ENCODE measurements around the gene HIRIP3. TPM values are rescaled to one million over a fixed set of nuclear protein-coding genes. Genes with fewer than 3 reads are reported as not detected.

Gene HIRIP3
- total RNA-seq, 4 donors from 2014 or later = 25.6 to 31.4 (median 28.2) TPM

DNA sequence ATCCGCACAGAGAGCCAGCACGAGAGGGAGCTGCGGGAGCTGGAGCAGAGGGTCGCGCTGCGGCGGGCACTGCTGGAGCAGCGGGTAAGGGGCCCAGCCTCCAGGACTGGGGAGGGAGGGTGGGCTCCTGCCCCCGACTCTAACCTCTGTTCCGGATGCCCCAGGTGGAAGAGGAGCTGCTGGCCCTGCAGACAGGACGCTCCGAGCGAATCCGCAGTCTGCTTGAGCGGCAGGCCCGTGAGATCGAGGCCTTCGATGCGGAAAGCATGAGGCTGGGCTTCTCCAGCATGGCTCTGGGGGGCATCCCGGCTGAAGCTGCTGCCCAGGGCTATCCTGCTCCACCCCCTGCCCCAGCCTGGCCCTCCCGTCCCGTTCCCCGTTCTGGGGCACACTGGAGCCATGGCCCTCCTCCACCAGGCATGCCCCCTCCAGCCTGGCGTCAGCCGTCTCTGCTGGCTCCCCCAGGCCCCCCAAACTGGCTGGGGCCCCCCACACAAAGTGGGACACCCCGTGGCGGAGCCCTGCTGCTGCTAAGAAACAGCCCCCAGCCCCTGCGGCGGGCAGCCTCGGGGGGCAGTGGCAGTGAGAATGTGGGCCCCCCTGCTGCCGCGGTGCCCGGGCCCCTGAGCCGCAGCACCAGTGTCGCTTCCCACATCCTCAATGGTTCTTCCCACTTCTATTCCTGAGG lies 4.4 kb downstream of the HIRIP3 start:
- TF ChIP-seq, protein P1, sequence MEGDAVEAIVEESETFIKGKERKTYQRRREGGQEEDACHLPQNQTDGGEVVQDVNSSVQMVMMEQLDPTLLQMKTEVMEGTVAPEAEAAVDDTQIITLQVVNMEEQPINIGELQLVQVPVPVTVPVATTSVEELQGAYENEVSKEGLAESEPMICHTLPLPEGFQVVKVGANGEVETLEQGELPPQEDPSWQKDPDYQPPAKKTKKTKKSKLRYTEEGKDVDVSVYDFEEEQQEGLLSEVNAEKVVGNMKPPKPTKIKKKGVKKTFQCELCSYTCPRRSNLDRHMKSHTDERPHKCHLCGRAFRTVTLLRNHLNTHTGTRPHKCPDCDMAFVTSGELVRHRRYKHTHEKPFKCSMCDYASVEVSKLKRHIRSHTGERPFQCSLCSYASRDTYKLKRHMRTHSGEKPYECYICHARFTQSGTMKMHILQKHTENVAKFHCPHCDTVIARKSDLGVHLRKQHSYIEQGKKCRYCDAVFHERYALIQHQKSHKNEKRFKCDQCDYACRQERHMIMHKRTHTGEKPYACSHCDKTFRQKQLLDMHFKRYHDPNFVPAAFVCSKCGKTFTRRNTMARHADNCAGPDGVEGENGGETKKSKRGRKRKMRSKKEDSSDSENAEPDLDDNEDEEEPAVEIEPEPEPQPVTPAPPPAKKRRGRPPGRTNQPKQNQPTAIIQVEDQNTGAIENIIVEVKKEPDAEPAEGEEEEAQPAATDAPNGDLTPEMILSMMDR (IDR thresholded peaks at IDR 0.05) = no peak
- TF ChIP-seq EP300 (IDR thresholded peaks at IDR 0.05) = no peak
- WGBS, 2 donors (ENCODE audit: low coverage in 1 of 2) = no CpG with 5 or more reads among the region's 35 CpGs
- no peak overlapping the region for H3K4me3 ChIP-seq
- H3K9me3 ChIP-seq = no peaks in the 10 kb centered on the region
- H3K36me3 ChIP-seq = peaks cover 0 to 82% of the 10 kb centered on the region in 2 donors
- peaks cover 3 to 19% (median 7%) of the 10 kb centered on the region in 3 donors for H3K4me1 ChIP-seq
- no peak overlapping the region for H3K27ac ChIP-seq
- H3K27me3 ChIP-seq = no peaks in the 10 kb centered on the region
- ATAC-seq = no peak

DNA sequence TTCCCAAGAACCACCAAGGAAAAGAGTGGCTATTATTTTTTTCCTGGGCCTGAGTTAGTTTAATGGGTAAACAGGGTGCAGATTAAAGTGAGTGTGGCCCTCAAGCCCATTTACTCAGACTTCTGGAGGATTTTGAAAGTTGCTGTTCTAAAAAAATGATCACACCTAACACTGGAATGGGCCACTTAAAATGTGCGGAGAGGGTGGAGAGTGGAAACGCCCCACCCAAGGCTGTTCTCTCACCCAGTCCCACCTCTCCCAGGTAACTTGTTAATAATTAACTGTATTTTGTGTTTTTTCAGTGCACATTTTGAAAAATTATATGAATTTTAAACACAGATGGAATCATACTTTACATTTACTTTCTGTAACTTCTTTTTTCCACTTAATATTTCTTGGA lies 5.4 kb downstream of the HIRIP3 start:
- TF ChIP-seq POLR2A (IDR thresholded peaks at IDR 0.05) (no peak), POLR2AphosphoS5 (IDR thresholded peaks at IDR 0.05) (no peak), EP300 (IDR thresholded peaks at IDR 0.05) (no peak)
- TF ChIP-seq, protein P1 (IDR thresholded peaks at IDR 0.05) = no peak
- no peak for ATAC-seq

DNA sequence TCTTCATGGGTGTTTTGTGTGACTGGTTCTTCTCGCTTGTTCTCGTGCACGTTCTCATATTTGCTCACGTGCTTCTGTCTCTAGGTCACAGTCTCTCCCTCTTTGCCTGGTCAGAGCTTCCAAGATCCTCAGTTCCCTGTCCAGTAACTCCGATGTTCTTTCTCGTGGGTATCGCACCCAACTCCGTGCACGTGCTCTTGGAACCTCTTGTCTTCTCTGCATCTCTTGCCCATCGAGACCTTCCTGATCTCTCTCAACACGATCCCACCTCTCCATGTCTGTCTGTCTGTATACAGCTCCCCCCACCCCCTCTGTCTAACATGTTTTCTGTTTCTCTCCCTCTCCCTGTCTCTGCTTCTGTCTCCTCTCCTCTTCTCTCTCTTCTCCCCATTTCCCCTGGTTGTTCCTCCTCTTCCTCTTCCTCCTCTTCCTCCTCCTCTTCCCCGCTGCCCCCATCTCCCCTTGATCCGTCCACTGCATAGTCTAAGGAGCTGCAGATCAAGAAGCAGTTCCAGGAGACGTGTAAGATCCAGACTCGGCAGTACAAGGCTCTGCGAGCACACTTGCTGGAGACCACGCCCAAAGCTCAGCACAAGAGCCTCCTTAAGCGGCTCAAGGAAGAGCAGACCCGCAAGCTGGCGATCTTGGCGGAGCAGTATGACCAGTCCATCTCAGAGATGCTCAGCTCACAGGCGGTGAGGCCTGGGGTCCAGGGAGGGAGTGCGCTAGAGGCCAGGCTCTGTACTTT lies 6.1 kb downstream of the HIRIP3 start:
- Histone ChIP-seq H3K27me3 (no peaks in the 10 kb centered on the region), H3K9me3 (no peaks in the 10 kb centered on the region), H3K4me1 (peaks cover 0 to 9% (median under 1%) of the 10 kb centered on the region in 3 donors), H3K27ac (no peak overlapping the region), H3K4me3 (no peak overlapping the region), H3K36me3 (peaks cover 0 to 99% of the 10 kb centered on the region in 2 donors)
- 75 to 80% methylated on average over 7 to 21 of the region's 23 CpGs for WGBS, 2 donors (ENCODE audit: low coverage in 1 of 2)
- ATAC-seq = no peak
- TF ChIP-seq POLR2A (IDR thresholded peaks at IDR 0.05) (no peak), EP300 (IDR thresholded peaks at IDR 0.05) (no peak), POLR2AphosphoS5 (IDR thresholded peaks at IDR 0.05) (no peak)
- TF ChIP-seq, protein P1 (IDR thresholded peaks at IDR 0.05) = no peak

More for the DNA sequence above, 5.4 kb downstream of the HIRIP3 start:
- peaks cover 0 to 91% of the 10 kb centered on the region in 2 donors for H3K36me3 ChIP-seq
- WGBS, 2 donors (ENCODE audit: low coverage in 1 of 2) = 77 to 96% methylated on average over 2 of the region's 2 CpGs
- H3K27ac ChIP-seq = no peak overlapping the region
- H3K4me1 ChIP-seq = peaks cover 3 to 17% (median 7%) of the 10 kb centered on the region in 3 donors
- no peak overlapping the region for H3K4me3 ChIP-seq
- no peaks in the 10 kb centered on the region for H3K9me3 ChIP-seq
- H3K27me3 ChIP-seq = no peaks in the 10 kb centered on the region

DNA sequence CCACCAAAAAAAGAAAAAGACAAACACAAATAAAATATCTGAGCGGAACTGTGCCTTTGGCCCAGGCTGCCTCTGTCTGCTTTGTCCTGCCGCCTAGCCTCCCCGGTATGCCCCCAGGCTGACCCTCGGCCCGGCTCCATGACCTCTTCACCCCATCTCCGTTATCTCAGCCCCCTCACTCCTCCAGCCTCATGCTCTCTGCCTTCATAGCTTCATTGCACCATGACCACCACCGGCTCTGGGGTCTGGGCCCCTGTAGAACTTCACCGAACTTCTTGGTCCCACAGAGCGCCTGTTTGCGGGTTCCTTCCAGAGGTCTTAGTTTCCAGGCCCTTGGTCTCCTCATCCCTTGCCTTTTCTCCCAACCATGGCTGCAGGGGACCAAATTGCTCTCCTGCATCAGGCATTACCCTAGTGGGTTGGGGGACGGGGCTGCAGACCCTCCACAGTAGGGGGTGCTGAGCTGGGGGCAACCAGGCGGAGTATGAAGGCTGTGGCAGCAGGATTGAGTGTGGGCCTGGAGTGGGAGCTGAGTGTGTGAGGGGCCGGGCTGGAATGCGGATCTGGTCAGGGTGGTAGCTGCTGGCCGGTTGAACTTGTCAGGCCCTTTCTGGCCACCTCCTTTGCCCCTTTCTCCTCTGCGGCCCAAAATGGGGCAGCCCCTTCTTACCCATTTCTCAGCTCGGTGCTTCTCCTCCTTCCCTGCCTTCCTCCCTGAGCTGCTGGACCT lies 6.9 kb downstream of the HIRIP3 start:
- Histone ChIP-seq H3K4me3 (no peak overlapping the region), H3K4me1 (peaks cover 0 to 1% (median 0%) of the 10 kb centered on the region in 3 donors), H3K27ac (no peak overlapping the region), H3K9me3 (no peaks in the 10 kb centered on the region), H3K36me3 (peaks cover 0 to 100% of the 10 kb centered on the region in 2 donors), H3K27me3 (no peaks in the 10 kb centered on the region)
- ATAC-seq = no peak
- 63 to 65% methylated on average over 8 to 9 of the region's 17 CpGs for WGBS, 2 donors (ENCODE audit: low coverage in 1 of 2)
- TF ChIP-seq, protein P1 (IDR thresholded peaks at IDR 0.05) = no peak
- no peak for TF ChIP-seq EP300 (IDR thresholded peaks at IDR 0.05)
- no peak for TF ChIP-seq POLR2AphosphoS5 (IDR thresholded peaks at IDR 0.05)
- no peak for TF ChIP-seq POLR2A (IDR thresholded peaks at IDR 0.05)
